ENCODE data around the gene ZSCAN20.

The ZSCAN20 gene

GRCh38 chr1:33445108-33445507 lies 27.3 kb upstream of the ZSCAN20 start:
- no peak for DNase-seq

GRCh38 chr1:33446590-33446989 lies 25.9 kb upstream of the ZSCAN20 start:
- DNase-seq: no peak

GRCh38 chr1:33454646-33455282 lies 17.7 kb upstream of the ZSCAN20 start:
- DNase-seq: no peak

GRCh38 chr1:33455539-33456501 lies 16.6 kb upstream of the ZSCAN20 start:
- peak; percentile 32 for DNase-seq

- DNase-seq: no peak
These were observed 16.0 kb upstream of the ZSCAN20 start for GRCh38 chr1:33456502-33456886.

GRCh38 chr1:33459691-33460090 lies 12.8 kb upstream of the ZSCAN20 start:
- no peak for DNase-seq

GRCh38 chr1:33460144-33460543 lies 12.3 kb upstream of the ZSCAN20 start:
- no peak for DNase-seq

- DNase-seq: no peak
These were observed 11.4 kb upstream of the ZSCAN20 start for GRCh38 chr1:33460947-33461629.

- DNase-seq: no peak
These were observed 9.9 kb upstream of the ZSCAN20 start for GRCh38 chr1:33462405-33463164.

- DNase-seq: no peak
These were observed 7.9 kb upstream of the ZSCAN20 start for GRCh38 chr1:33464552-33464951.

- DNase-seq: no peak
These were observed 7.1 kb upstream of the ZSCAN20 start for GRCh38 chr1:33465316-33465715.

GRCh38 chr1:33466159-33466558 lies 6.3 kb upstream of the ZSCAN20 start:
- no peak for DNase-seq

GRCh38 chr1:33468011-33468410 lies 4.4 kb upstream of the ZSCAN20 start:
- no peak for DNase-seq

- DNase-seq: no peak
These were observed 3.9 kb upstream of the ZSCAN20 start for GRCh38 chr1:33468531-33468930.

- DNase-seq: no peak
These were observed 3.5 kb upstream of the ZSCAN20 start for GRCh38 chr1:33468967-33469366.

- no peak for DNase-seq
These were observed 2.8 kb upstream of the ZSCAN20 start for GRCh38 chr1:33469691-33470090.

- DNase-seq: peak; percentile 76
These were observed 1.9 kb upstream of the ZSCAN20 start for GRCh38 chr1:33470495-33471012.

GRCh38 chr1:33471416-33471815 lies 1.0 kb upstream of the ZSCAN20 start:
- DNase-seq: no peak

GRCh38 chr1:33473900-33474299 lies 1.5 kb downstream of the ZSCAN20 start:
- DNase-seq: no peak

- DNase-seq: no peak
These were observed 5.0 kb downstream of the ZSCAN20 start for GRCh38 chr1:33477451-33477850.

GRCh38 chr1:33482412-33482811 lies 10.0 kb downstream of the ZSCAN20 start:
- DNase-seq: no peak

- DNase-seq: no peak
These were observed 16.2 kb downstream of the ZSCAN20 start for GRCh38 chr1:33488624-33489023.

- DNase-seq: no peak
These were observed 22.5 kb downstream of the ZSCAN20 start for GRCh38 chr1:33494929-33495328.

All from T1000 (cell line).